SK-N-SH (cell line): ENCODE measurements around the gene GATD1. TPM values are rescaled to one million over a fixed set of nuclear protein-coding genes. Genes with fewer than 3 reads are reported as not detected.

Experiments used
- CTCF ChIA-PET: fragments of 300-600, 350-600 bp; formaldehyde crosslinking; extraction: SDS; loops from one replicate; lab custom pipeline; 2021; lab: Yijun Ruan, JAX
- POLR2A ChIA-PET: fragments of 350-600 bp; sonication (Branson Sonifier 250); formaldehyde crosslinking; extraction: SDS; loops from one replicate; lab custom pipeline; 2020; ENCODE audit warnings: antibody characterized with exemption, inconsistent platforms; lab: Yijun Ruan, JAX
- DNase-seq: peaks from one replicate; pipeline ENCODE4 v3.0.0; 2012
- H2AFZ ChIP-seq: fragments of 200-600 bp; sonication (generic); 2 replicates; pipeline ENCODE4 v1.8.1; 2016; ENCODE audit warnings: antibody characterized with exemption, mild to moderate bottlenecking, low read depth
- H3F3A ChIP-seq: fragments of 200-600 bp; sonication (generic); replicated peaks from 2 replicates; pipeline ENCODE3; 2016; ENCODE audit warnings: antibody characterized with exemption, mild to moderate bottlenecking; ENCODE audit not compliant: insufficient read depth
- H3K27ac ChIP-seq, 2 experiments: fragments of 200-500 bp in 1 of 2; fragments of 200-600 bp in 1 of 2; sonication (Bioruptor generic) in 1 of 2; sonication (generic), shearing (Covaris generic) in 1 of 2; 2 replicates each; pipeline versions ENCODE4 v1.5.1 to v1.6.1; 2014 to 2016; ENCODE audit warnings: low read depth in 2 of 2, inconsistent platforms in 1 of 2, low read length in 1 of 2, mild to moderate bottlenecking in 1 of 2, mixed read lengths in 1 of 2
- H3K27me3 ChIP-seq: fragments of 200-600 bp; sonication (generic), shearing (Covaris generic); 2 replicates; pipeline ENCODE4 v1.6.1; 2016; ENCODE audit warnings: mixed run types; ENCODE audit not compliant: insufficient read depth
- H3K36me3 ChIP-seq, 2 experiments: fragments of 200-500 bp in 1 of 2; fragments of 200-600 bp in 1 of 2; sonication (Bioruptor generic) in 1 of 2; sonication (generic) in 1 of 2; replicated peaks in 1 of 2; 2 replicates each; pipeline versions ENCODE3 to v1.5.1; 2014 to 2016; ENCODE audit warnings: low read length in 1 of 2, mild to moderate bottlenecking in 1 of 2; ENCODE audit not compliant: insufficient read depth in 2 of 2, control insufficient read depth in 1 of 2
- H3K4me1 ChIP-seq, 2 experiments: fragments of 200-500 bp in 1 of 2; fragments of 200-600 bp in 1 of 2; sonication (Bioruptor generic) in 1 of 2; sonication (generic), shearing (Covaris generic) in 1 of 2; 2 replicates each; pipeline versions ENCODE4 v1.5.1 to v1.6.1; 2014 to 2016; ENCODE audit warnings: low read depth in 1 of 2, low read length in 1 of 2, mixed run types in 1 of 2; ENCODE audit not compliant: insufficient read depth in 2 of 2, control insufficient read depth in 1 of 2
- H3K4me2 ChIP-seq: fragments of 200-600 bp; sonication (generic), shearing (Covaris generic); 2 replicates; pipeline ENCODE4 v1.6.1; 2017; ENCODE audit warnings: mixed run types
- H3K4me3 ChIP-seq, 2 experiments: fragments of 200-500 bp in 1 of 2; fragments of 200-600 bp in 1 of 2; sonication (Bioruptor generic) in 1 of 2; sonication (generic), shearing (Covaris generic) in 1 of 2; 2 replicates each; pipeline versions ENCODE4 v1.5.1 to v1.8.1; 2014 to 2016; ENCODE audit warnings: low read depth in 2 of 2, inconsistent platforms in 1 of 2, low read length in 1 of 2, mild to moderate bottlenecking in 1 of 2, mixed read lengths in 1 of 2, moderate library complexity in 1 of 2
- H3K79me2 ChIP-seq: fragments of 200-600 bp; sonication (generic); 2 replicates; pipeline ENCODE4 v1.8.1; 2017; ENCODE audit warnings: mild to moderate bottlenecking; ENCODE audit not compliant: insufficient read depth
- H3K9ac ChIP-seq: fragments of 200-600 bp; sonication (generic); 2 replicates; pipeline ENCODE4 v1.6.1; 2017; ENCODE audit warnings: mixed run types
- H3K9me2 ChIP-seq: fragments of 200-600 bp; sonication (generic); 2 replicates; pipeline ENCODE4 v1.6.1; 2017; ENCODE audit warnings: mixed run types
- H3K9me3 ChIP-seq: fragments of 200-600 bp; sonication (generic); 2 replicates; pipeline ENCODE4 v1.6.1; 2017; ENCODE audit warnings: mixed run types, mild to moderate bottlenecking, moderate library complexity
- H4K20me1 ChIP-seq: fragments of 200-600 bp; sonication (generic); 2 replicates; pipeline ENCODE4 v1.6.1; 2017; ENCODE audit warnings: mild to moderate bottlenecking, mixed run types; ENCODE audit not compliant: insufficient read depth
- EP300 ChIP-seq, 2 experiments: IDR thresholded peaks; 2 replicates each; pipeline versions ENCODE4 v1.4.0 to v1.6.1; 2012; ENCODE audit warnings: borderline replicate concordance in 1 of 2, low read depth in 1 of 2, low read length in 1 of 2
- FOXM1 ChIP-seq: IDR thresholded peaks from 2 replicates; pipeline ENCODE4 v1.4.0; 2012; ENCODE audit warnings: low read depth, mild to moderate bottlenecking
- IRF3 ChIP-seq: fragments of 150-350 bp; IDR thresholded peaks from 2 replicates; pipeline ENCODE4 v1.6.1; 2016; ENCODE audit warnings: mild to moderate bottlenecking, low read depth, low read length
- MEF2A ChIP-seq: IDR thresholded peaks from 2 replicates; pipeline ENCODE4 v1.4.0; 2012; ENCODE audit warnings: low read depth, borderline replicate concordance
- NRF1 ChIP-seq: IDR thresholded peaks from 2 replicates; pipeline ENCODE4 v1.6.1; 2012; ENCODE audit warnings: low read depth, mild to moderate bottlenecking, low read length
- POLR2AphosphoS5 ChIP-seq: IDR thresholded peaks from 2 replicates; pipeline ENCODE4 v1.6.1; 2012; ENCODE audit warnings: low read depth, low read length
- RAD21 ChIP-seq: IDR thresholded peaks from 2 replicates; pipeline ENCODE4 v1.6.1; 2012; ENCODE audit warnings: mild to moderate bottlenecking, low read length
- REST ChIP-seq: IDR thresholded peaks from 2 replicates; pipeline ENCODE4 v1.6.1; 2012; ENCODE audit warnings: mild to moderate bottlenecking, low read depth, low read length, moderate library complexity
- RFX5 ChIP-seq: IDR thresholded peaks from 2 replicates; pipeline ENCODE4 v1.6.1; 2012; ENCODE audit warnings: mild to moderate bottlenecking, improper control_type of control experiment, low read length
- USF1 ChIP-seq: IDR thresholded peaks from 2 replicates; pipeline ENCODE4 v1.4.0; 2012; ENCODE audit warnings: low read depth, borderline replicate concordance
- USF2 ChIP-seq: fragments of 150-350 bp; IDR thresholded peaks from 2 replicates; pipeline ENCODE4 v1.6.1; 2017; ENCODE audit warnings: antibody characterized with exemption, low read length, low read depth, borderline replicate concordance
- WGBS: methylation state at CpG from one replicate; pipeline ENCODE4 v1.1.6; 2017; ENCODE audit warnings: low lambda C conversion rate; 5-methylcytosine and 5-hydroxymethylcytosine counted together
- polyA plus RNA-seq, 3 experiments: library from polyadenylated mRNA; depleted of rRNA; stranded (reverse); fragments of >200 nt; gene quantifications; 2 replicates each; pipeline ENCODE4 v1.2.3, GENCODE V29; 2012

The GATD1 gene
- polyA plus RNA-seq, 1 of the 3 experiments (the other 2 are of a cell fraction): 86.2 TPM

GRCh38 chr11:788953-789940 lies 12.0 kb upstream of the GATD1 start:
- H3K4me2 ChIP-seq: peak overlapping the region; percentile 85

More at GRCh38 chr11:788953-789940, 12.0 kb upstream of the GATD1 start:
- H3K27ac ChIP-seq: peak overlapping the region in 1 of 2 experiments; percentile 66; a peak in 2 of 4 replicates
- no peak for DNase-seq
- H4K20me1 ChIP-seq: no peaks in the 10 kb centered on the region
- WGBS: 35% methylated on average over 10 of the region's 31 CpGs
- peaks cover 8% of the 10 kb centered on the region for H3F3A ChIP-seq
- H3K4me3 ChIP-seq: peak overlapping the region; percentile 58 to 67
- H3K9ac ChIP-seq: peak overlapping the region; percentile 33; the same call in 1 of the 2 replicates
- ChIA-PET CTCF (interaction anchor here (0.6 kb wide), 1 partner anchor 18 kb away, joined by 3 read pairs; no protein-coding TSS in a partner anchor), POLR2A (interaction anchor here (1.2 to 3.2 kb wide), 4 partner anchors 13 to 30 kb away, joined by 3 to 18 read pairs (median 6); partner anchors contain the start of genes GATD1, PNPLA2 and RPLP2)
- no peak overlapping the region for H2AFZ ChIP-seq
- H3K4me1 ChIP-seq: peaks cover 0 to 20% of the 10 kb centered on the region in 2 experiments; a peak in 1 of 4 replicates
- no peaks in the 10 kb centered on the region for H3K9me3 ChIP-seq
- no peak for TF ChIP-seq REST
- no peak for TF ChIP-seq RAD21
- TF ChIP-seq EP300 (IDR thresholded peaks at IDR 0.05; ENCODE audit: borderline replicate concordance in 1 of 2, low read depth in 1 of 2, low read length in 1 of 2): no peak
- no peak for TF ChIP-seq USF1
- no peak for TF ChIP-seq FOXM1
- TF ChIP-seq NRF1: no peak
- TF ChIP-seq IRF3: no peak
- no peak for TF ChIP-seq RFX5
- TF ChIP-seq POLR2AphosphoS5: no peak; the same call in 1 of the 2 replicates
- TF ChIP-seq MEF2A: no peak
- no peak for TF ChIP-seq USF2
- H3K27me3 ChIP-seq: no peaks in the 10 kb centered on the region
- H3K9me2 ChIP-seq: no peaks in the 10 kb centered on the region
- H3K36me3 ChIP-seq: peaks cover 0 to 29% of the 10 kb centered on the region in 2 experiments
- no peaks in the 10 kb centered on the region for H3K79me2 ChIP-seq
